ENCODE data around the gene PLEKHO2. TPM values are rescaled to one million over a fixed set of nuclear protein-coding genes. Genes with fewer than 3 reads are reported as not detected.
A peak's percentile ranks its signal among the peaks of the same experiment; 100 is the strongest.

Gene PLEKHO2
- total RNA-seq, 4 donors from 2014 or later = 5.6 to 18.3 (median 7.2) TPM

GRCh38 chr15:64869501-64869900, 27.8 kb downstream of the PLEKHO2 start:
- no peaks in the 10 kb centered on the region for H3K27me3 ChIP-seq
- no peaks in the 10 kb centered on the region for H3K9me3 ChIP-seq
- peaks cover 5 to 44% (median 8%) of the 10 kb centered on the region in 3 donors for H3K36me3 ChIP-seq
- H3K4me3 ChIP-seq = no peak overlapping the region
- H3K4me1 ChIP-seq = peaks cover 6 to 46% (median 22%) of the 10 kb centered on the region in 3 donors
- intact Hi-C loops (cut with DNase I) = no loop called here
- TF ChIP-seq POLR2A (IDR thresholded peaks at IDR 0.05) (no peak), CTCF (IDR thresholded peaks at IDR 0.05) (no peak)
- H3K27ac ChIP-seq = peak overlapping the region in 1 of 4 donors; percentile 9
- DNase-seq = no peak

- intact Hi-C loops (cut with DNase I) = no loop called here
- Histone ChIP-seq H3K27me3 (no peaks in the 10 kb centered on the region), H3K27ac (peak overlapping the region in 3 of 4 donors; percentile 4 to 72 (median 29)), H3K4me3 (no peak overlapping the region), H3K9me3 (no peaks in the 10 kb centered on the region), H3K4me1 (peaks cover 6 to 38% (median 19%) of the 10 kb centered on the region in 3 donors), H3K36me3 (peaks cover 0 to 35% (median 2%) of the 10 kb centered on the region in 3 donors)
- WGBS, 2 donors = 89% methylated on average over 7 of the region's 9 CpGs; no CpG with 5 or more reads in 1 of the 2 donors
- no peak for DNase-seq
- no peak for TF ChIP-seq CTCF (IDR thresholded peaks at IDR 0.05)
- no peak for TF ChIP-seq POLR2A (IDR thresholded peaks at IDR 0.05)
Observed at GRCh38 chr15:64870353-64870752, 28.6 kb downstream of the PLEKHO2 start.

GRCh38 chr15:64875641-64876223, 34.0 kb downstream of the PLEKHO2 start:
- peaks cover 13 to 41% (median 22%) of the 10 kb centered on the region in 3 donors for H3K4me1 ChIP-seq

GRCh38 chr15:64877435-64877834, 35.7 kb downstream of the PLEKHO2 start:
- Histone ChIP-seq H3K4me1 (peaks cover 20 to 48% (median 24%) of the 10 kb centered on the region in 3 donors), H3K9me3 (no peaks in the 10 kb centered on the region), H3K4me3 (no peak overlapping the region), H3K27ac (peak overlapping the region in 3 of 4 donors; percentile 21 to 81 (median 77)), H3K27me3 (no peaks in the 10 kb centered on the region), H3K36me3 (no peaks in the 10 kb centered on the region)
- TF ChIP-seq CTCF (IDR thresholded peaks at IDR 0.05) (no peak), POLR2A (IDR thresholded peaks at IDR 0.05) (peak in 1 of 4 donors; percentile 33)
- intact Hi-C loops (cut with DNase I) = no loop called here
- no peak for DNase-seq
- WGBS, 2 donors = no CpG with 5 or more reads among the region's 3 CpGs

More at GRCh38 chr15:64875641-64876223, 34.0 kb downstream of the PLEKHO2 start:
- 74 to 84% methylated on average over 3 of the region's 3 CpGs for WGBS, 2 donors
- Histone ChIP-seq H3K27me3 (no peaks in the 10 kb centered on the region), H3K9me3 (no peaks in the 10 kb centered on the region), H3K4me3 (no peak overlapping the region), H3K27ac (no peak overlapping the region), H3K36me3 (peaks cover 0 to 1% (median 0%) of the 10 kb centered on the region in 3 donors)
- no peak for TF ChIP-seq CTCF (IDR thresholded peaks at IDR 0.05)
- TF ChIP-seq POLR2A (IDR thresholded peaks at IDR 0.05) = no peak
- intact Hi-C loops (cut with DNase I) = no loop called here
- no peak for DNase-seq

DNA sequence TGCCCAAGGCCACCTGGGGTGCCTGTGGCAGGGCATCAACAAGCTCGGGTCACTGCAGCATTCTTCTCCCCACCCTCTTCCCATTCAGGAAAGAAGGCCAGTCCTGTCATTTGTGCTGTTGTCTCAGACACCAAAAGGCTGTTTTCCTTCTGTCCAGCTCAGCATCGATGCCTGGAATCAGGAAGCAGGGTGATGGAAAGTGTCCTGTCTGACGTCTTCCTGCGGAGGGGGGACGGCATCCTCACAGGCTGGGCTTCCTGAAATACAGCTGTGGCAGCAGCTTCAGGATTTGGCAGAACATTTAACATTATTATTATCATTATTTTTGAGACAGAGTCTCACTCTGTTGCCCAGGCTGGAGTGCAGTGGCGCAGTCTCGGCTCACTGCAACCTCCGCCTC, 37.0 kb downstream of the PLEKHO2 start:
- H3K4me1 ChIP-seq = peaks cover 27 to 48% (median 32%) of the 10 kb centered on the region in 3 donors
- WGBS, 2 donors = 84 to 89% methylated on average over 8 of the region's 8 CpGs

More for the DNA sequence above, 37.0 kb downstream of the PLEKHO2 start:
- Histone ChIP-seq H3K36me3 (no peaks in the 10 kb centered on the region), H3K4me3 (no peak overlapping the region), H3K27me3 (no peaks in the 10 kb centered on the region), H3K27ac (peak overlapping the region; percentile 7 to 77 (median 55)), H3K9me3 (no peaks in the 10 kb centered on the region)
- intact Hi-C loops (cut with DNase I) = no loop called here
- TF ChIP-seq CTCF (IDR thresholded peaks at IDR 0.05) = no peak
- no peak for TF ChIP-seq POLR2A (IDR thresholded peaks at IDR 0.05)
- no peak for DNase-seq

All from esophagus squamous epithelium (tissue), 5 donors.